Measurements from ENCODE around the gene HNRNPAB. TPM values are rescaled to one million over a fixed set of nuclear protein-coding genes. Genes with fewer than 3 reads are reported as not detected.

Gene HNRNPAB
- total RNA-seq, 1 donor from 2014 or later, result 102 TPM

GRCh38 chr5:178256746-178257145 is 52.4 kb downstream of the HNRNPAB start:
- Histone ChIP-seq H3K4me3 (no peak overlapping the region), H3K36me3 (no peaks in the 10 kb centered on the region), H3K4me1 (no peaks in the 10 kb centered on the region), H3K9me3 (no peaks in the 10 kb centered on the region), H3K27ac (no peak overlapping the region), H3K27me3 (ENCODE audit: low read depth) (no peaks in the 10 kb centered on the region)
- ATAC-seq (no peak), DNase-seq (no peak)
- intact Hi-C loops (cut with DNase I), result no loop called here
- no peak for TF ChIP-seq CTCF (IDR thresholded peaks at IDR 0.05)

GRCh38 chr5:178257650-178258049 is 53.3 kb downstream of the HNRNPAB start:
- no peaks in the 10 kb centered on the region for H3K9me3 ChIP-seq
- no peak for ATAC-seq
- H3K27ac ChIP-seq, result no peak overlapping the region

GRCh38 chr5:178259623-178260536 is 55.5 kb downstream of the HNRNPAB start:
- H3K27ac ChIP-seq, result no peak overlapping the region
- ATAC-seq (no peak), DNase-seq (no peak)
- no peak for TF ChIP-seq CTCF (IDR thresholded peaks at IDR 0.05)
- no peaks in the 10 kb centered on the region for H3K27me3 ChIP-seq (ENCODE audit: low read depth)
- no peaks in the 10 kb centered on the region for H3K36me3 ChIP-seq
- H3K4me1 ChIP-seq, result no peaks in the 10 kb centered on the region
- intact Hi-C loops (cut with DNase I), result no loop called here
- H3K9me3 ChIP-seq, result no peaks in the 10 kb centered on the region
- H3K4me3 ChIP-seq, result no peak overlapping the region

More at GRCh38 chr5:178257650-178258049, 53.3 kb downstream of the HNRNPAB start:
- Histone ChIP-seq H3K4me1 (no peaks in the 10 kb centered on the region), H3K27me3 (ENCODE audit: low read depth) (no peaks in the 10 kb centered on the region), H3K4me3 (no peak overlapping the region), H3K36me3 (no peaks in the 10 kb centered on the region)
- intact Hi-C loops (cut with DNase I), result no loop called here
- no peak for DNase-seq
- no peak for TF ChIP-seq CTCF (IDR thresholded peaks at IDR 0.05)

Other genes with a start within 250 kb of the HNRNPAB start
- not detected for gene PROP1, start 208.3 kb upstream of the HNRNPAB start, total RNA-seq
- gene N4BP3, start 91.0 kb upstream of the HNRNPAB start, total RNA-seq, result 7.9 TPM
- gene RMND5B, start 73.5 kb upstream of the HNRNPAB start, total RNA-seq, result 38.6 TPM
- 57.5 TPM for gene NHP2, start 50.6 kb upstream of the HNRNPAB start, total RNA-seq
- not detected for gene GMCL2, start 17.2 kb upstream of the HNRNPAB start, total RNA-seq
- 101 TPM for gene PHYKPL, start 28.3 kb downstream of the HNRNPAB start, total RNA-seq

All from lower lobe of right lung (tissue), 2 donors.